BJ (cell line): ENCODE results near the gene OR6K6. TPM values are rescaled to one million over a fixed set of nuclear protein-coding genes. Genes with fewer than 3 reads are reported as not detected.

Experiments used
- CTCF ChIA-PET: fragments of 350-600 bp; formaldehyde crosslinking; extraction: SDS; loops from one replicate; lab custom pipeline; 2021; ENCODE audit warnings: antibody characterized with exemption, inconsistent platforms; lab: Yijun Ruan, JAX
- POLR2A ChIA-PET: fragments of 300-600 bp; sonication (Branson Sonifier 250); formaldehyde crosslinking; extraction: SDS; loops from one replicate; lab custom pipeline; 2021; ENCODE audit warnings: antibody characterized with exemption; lab: Charles Lee
- DNase-seq: peaks from one replicate; pipeline ENCODE4 v3.0.0-alpha.2; 2011; ENCODE audit warnings: low read depth
- H3K27me3 ChIP-seq: 2 replicates; pipeline ENCODE4 v1.6.0; 2011; ENCODE audit warnings: low read length; ENCODE audit not compliant: control insufficient read depth, insufficient read depth
- H3K36me3 ChIP-seq: 2 replicates; pipeline ENCODE4 v1.5.1; 2011; ENCODE audit warnings: low read length; ENCODE audit not compliant: control insufficient read depth, insufficient read depth
- H3K4me3 ChIP-seq: 2 replicates; pipeline ENCODE4 v1.5.1; 2011; ENCODE audit warnings: low read depth, mild to moderate bottlenecking, control low read depth, low read length
- polyA plus RNA-seq: library from polyadenylated mRNA; depleted of rRNA; stranded (reverse); fragments of >200 nt; gene quantifications from 2 replicates; pipeline ENCODE4 v1.2.3, GENCODE V29; 2011
- TF ChIP-seq, protein P1 (sequence below): IDR thresholded peaks from 2 replicates; pipeline ENCODE4 v1.5.1; 2011; ENCODE audit warnings: low read depth, mild to moderate bottlenecking, control low read depth, inconsistent platforms, low read length, moderate library complexity; ENCODE audit not compliant: insufficient read depth

Gene OR6K6
- polyA plus RNA-seq, 1 experiment: not detected

DNA sequence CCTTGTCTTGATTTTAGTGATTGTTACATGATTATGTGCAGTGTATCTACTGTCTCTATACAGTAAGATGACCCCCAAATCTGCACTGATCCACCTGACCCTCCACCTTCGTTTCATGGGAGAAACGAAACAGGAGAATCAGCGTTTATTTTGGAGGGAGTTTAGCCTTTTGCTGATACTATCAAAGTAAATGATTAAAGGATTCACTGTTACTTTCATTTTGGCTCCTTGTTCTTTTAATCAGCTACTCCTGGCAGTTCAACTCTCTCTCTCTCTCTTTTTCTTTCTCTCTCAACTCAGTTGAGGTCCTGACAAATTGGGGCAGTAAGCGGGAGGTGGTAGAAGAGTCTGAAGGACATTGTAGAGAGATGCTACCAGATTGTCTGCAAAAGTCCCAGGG, 24.1 kb upstream of the OR6K6 start:
- CTCF ChIA-PET: interaction anchor here (0.6 kb wide), 1 partner anchor 267 kb away, joined by 3 read pairs; no protein-coding TSS in a partner anchor
- POLR2A ChIA-PET: no interaction called here
- no peak for DNase-seq

DNA sequence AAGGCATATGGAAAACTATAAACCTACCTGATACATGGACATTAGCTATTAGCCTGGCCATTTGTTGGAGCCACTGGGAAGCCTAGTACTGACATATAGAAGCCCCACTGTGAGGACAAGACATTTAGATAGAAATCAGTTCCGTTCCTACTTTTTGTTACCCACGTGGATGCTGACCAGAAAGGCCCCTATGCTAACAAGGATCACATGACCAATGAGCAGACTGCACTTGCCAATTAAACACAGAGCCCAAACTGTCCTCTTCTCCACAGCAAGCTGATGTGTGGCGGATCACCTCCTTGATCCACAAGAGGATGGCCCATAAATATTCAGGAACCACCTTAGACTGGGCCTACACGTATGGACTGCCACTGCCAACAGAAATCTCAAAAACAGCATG, 22.8 kb upstream of the OR6K6 start:
- no peaks in the 10 kb centered on the region for H3K27me3 ChIP-seq
- DNase-seq: no peak
- no peak overlapping the region for H3K4me3 ChIP-seq
- CTCF ChIA-PET: interaction anchor here (1.2 kb wide), 1 partner anchor 13 kb away, joined by 3 read pairs; no protein-coding TSS in a partner anchor
- POLR2A ChIA-PET: no interaction called here
- H3K36me3 ChIP-seq: no peaks in the 10 kb centered on the region
- TF ChIP-seq, protein P1, sequence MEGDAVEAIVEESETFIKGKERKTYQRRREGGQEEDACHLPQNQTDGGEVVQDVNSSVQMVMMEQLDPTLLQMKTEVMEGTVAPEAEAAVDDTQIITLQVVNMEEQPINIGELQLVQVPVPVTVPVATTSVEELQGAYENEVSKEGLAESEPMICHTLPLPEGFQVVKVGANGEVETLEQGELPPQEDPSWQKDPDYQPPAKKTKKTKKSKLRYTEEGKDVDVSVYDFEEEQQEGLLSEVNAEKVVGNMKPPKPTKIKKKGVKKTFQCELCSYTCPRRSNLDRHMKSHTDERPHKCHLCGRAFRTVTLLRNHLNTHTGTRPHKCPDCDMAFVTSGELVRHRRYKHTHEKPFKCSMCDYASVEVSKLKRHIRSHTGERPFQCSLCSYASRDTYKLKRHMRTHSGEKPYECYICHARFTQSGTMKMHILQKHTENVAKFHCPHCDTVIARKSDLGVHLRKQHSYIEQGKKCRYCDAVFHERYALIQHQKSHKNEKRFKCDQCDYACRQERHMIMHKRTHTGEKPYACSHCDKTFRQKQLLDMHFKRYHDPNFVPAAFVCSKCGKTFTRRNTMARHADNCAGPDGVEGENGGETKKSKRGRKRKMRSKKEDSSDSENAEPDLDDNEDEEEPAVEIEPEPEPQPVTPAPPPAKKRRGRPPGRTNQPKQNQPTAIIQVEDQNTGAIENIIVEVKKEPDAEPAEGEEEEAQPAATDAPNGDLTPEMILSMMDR: no peak

More for the DNA sequence above, 24.1 kb upstream of the OR6K6 start:
- Histone ChIP-seq H3K36me3 (no peaks in the 10 kb centered on the region), H3K27me3 (no peaks in the 10 kb centered on the region), H3K4me3 (no peak overlapping the region)
- TF ChIP-seq, protein P1: no peak

DNA sequence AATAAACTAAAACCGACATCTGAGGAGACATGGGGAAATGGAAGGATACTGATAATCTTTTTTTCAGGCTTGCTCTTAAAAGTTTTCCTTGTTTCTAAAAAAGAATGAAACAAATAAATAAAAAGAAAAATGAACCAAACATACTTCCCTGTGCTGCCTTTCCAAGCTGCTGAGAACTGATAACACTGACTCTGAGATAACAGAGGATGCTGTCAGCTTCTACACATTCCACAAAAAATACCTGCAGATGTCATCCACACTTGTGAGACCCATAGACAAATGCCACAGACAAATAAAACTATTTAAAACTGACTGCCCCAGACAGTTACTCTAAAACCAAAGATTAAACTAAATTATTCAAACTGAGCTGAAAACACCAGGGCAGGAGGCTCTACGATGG, 22.0 kb upstream of the OR6K6 start:
- TF ChIP-seq, protein P1: no peak
- ChIA-PET POLR2A (no interaction called here), CTCF (no interaction called here)
- no peak overlapping the region for H3K4me3 ChIP-seq
- H3K36me3 ChIP-seq: no peaks in the 10 kb centered on the region
- no peak for DNase-seq
- H3K27me3 ChIP-seq: no peaks in the 10 kb centered on the region

DNA sequence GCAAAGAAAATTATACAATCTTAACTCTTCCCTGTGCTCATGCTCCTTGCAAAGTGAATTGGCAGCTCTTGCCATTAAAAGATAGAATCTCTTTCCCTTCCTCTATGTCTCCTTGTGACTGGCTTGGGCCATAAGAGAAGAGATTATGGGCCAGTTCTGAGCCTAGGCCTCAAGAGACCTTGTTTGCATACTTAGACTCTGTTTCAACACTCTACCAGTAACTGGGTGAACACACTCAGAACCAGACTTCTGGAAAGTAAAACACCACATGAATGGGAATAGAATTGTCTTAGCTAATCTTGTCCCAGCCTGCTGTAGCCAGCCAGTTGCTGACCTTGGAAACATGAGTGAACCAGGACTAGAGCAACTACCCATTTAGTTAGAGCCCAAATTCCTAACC, 18.7 kb upstream of the OR6K6 start:
- DNase-seq: no peak
- no peaks in the 10 kb centered on the region for H3K27me3 ChIP-seq
- CTCF ChIA-PET: no interaction called here
- H3K4me3 ChIP-seq: no peak overlapping the region
- no peaks in the 10 kb centered on the region for H3K36me3 ChIP-seq
- POLR2A ChIA-PET: interaction anchor here (0.5 kb wide), 1 partner anchor 534 kb away, joined by 3 read pairs; no protein-coding TSS in a partner anchor
- TF ChIP-seq, protein P1: no peak

DNA sequence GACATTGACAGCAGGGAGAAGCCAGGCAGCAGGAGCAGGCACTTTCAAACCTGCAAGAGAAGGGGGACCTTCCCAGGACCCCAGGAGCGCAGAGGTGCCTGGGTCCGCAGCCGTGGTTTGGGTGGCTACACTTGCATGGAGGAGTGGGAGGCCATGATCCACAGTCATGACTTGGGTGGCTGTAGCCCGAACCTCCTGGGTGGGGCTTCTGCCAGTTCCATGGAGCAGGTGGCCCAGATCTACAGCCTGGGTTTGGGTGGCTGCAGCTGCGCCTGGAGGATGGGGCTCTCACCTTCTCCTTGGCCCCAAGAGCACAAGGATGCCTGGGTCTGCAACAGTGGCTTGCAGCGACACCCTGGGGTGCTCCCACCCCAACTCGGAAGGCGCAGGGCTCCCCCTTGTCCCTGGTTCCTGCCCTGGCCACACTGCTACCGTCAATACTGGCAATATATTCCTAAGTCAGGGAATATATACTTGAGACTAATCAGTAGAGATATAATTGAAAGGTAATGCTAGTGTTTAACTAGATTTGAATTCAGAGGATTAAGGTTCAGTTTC, 2.3 kb upstream of the OR6K6 start:
- TF ChIP-seq, protein P1: no peak
- H3K27me3 ChIP-seq: no peaks in the 10 kb centered on the region
- ChIA-PET POLR2A (no interaction called here), CTCF (no interaction called here)
- no peaks in the 10 kb centered on the region for H3K36me3 ChIP-seq
- H3K4me3 ChIP-seq: no peak overlapping the region
- DNase-seq: no peak
